ENCODE measurements around the gene ZSWIM4. TPM values are rescaled to one million over a fixed set of nuclear protein-coding genes. Genes with fewer than 3 reads are reported as not detected.

ZSWIM4 gene
- polyA plus RNA-seq, 1 of the 3 experiments (the other 2 are of a cell fraction): 4.7 TPM

- TF ChIP-seq, protein P1, sequence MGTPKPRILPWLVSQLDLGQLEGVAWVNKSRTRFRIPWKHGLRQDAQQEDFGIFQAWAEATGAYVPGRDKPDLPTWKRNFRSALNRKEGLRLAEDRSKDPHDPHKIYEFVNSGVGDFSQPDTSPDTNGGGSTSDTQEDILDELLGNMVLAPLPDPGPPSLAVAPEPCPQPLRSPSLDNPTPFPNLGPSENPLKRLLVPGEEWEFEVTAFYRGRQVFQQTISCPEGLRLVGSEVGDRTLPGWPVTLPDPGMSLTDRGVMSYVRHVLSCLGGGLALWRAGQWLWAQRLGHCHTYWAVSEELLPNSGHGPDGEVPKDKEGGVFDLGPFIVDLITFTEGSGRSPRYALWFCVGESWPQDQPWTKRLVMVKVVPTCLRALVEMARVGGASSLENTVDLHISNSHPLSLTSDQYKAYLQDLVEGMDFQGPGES (IDR thresholded peaks at IDR 0.05; ENCODE audit: low read depth, low read length): no peak
- no peak for TF ChIP-seq RXRA (IDR thresholded peaks at IDR 0.05; ENCODE audit: borderline replicate concordance, low read depth)
Observed at GRCh38 chr19:13797058-13797440, 1.8 kb downstream of the ZSWIM4 start (continued).

DNA sequence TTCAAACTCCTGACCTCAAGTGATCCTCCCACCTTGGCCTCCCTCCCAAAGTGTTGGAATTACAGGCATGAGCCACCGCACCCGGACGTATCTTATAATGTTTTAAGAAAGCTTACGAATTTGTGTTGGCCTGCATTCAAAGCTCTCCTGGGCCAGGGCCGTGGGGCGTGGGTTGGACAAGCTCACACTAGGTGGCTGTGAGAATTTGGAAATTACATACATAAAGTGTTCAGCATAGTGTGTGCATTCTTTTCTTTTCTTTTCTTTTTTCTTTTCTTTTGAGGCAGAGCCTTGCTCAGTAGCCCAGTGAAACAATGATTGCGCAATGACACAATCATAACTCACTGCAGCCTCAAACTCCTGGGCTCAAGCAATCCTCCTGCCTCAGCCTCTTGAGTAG, 2.6 kb downstream of the ZSWIM4 start:
- no peak overlapping the region for H2AFZ ChIP-seq (ENCODE audit: low read depth)
- H3K4me2 ChIP-seq: peak overlapping the region; percentile 89; the same call in 1 of the 2 replicates
- no peak for TF ChIP-seq RFX5 (IDR thresholded peaks at IDR 0.05; ENCODE audit: low read length)
- TF ChIP-seq MXI1 (IDR thresholded peaks at IDR 0.05; ENCODE audit: low read depth, low read length): no peak
- TF ChIP-seq NFIC (IDR thresholded peaks at IDR 0.05; ENCODE audit: borderline replicate concordance): no peak
- no peak for TF ChIP-seq EP300 (IDR thresholded peaks at IDR 0.05; ENCODE audit: borderline replicate concordance in 1 of 2, low read depth in 1 of 2, low read length in 1 of 2)
- TF ChIP-seq, protein P2, sequence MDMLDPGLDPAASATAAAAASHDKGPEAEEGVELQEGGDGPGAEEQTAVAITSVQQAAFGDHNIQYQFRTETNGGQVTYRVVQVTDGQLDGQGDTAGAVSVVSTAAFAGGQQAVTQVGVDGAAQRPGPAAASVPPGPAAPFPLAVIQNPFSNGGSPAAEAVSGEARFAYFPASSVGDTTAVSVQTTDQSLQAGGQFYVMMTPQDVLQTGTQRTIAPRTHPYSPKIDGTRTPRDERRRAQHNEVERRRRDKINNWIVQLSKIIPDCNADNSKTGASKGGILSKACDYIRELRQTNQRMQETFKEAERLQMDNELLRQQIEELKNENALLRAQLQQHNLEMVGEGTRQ (IDR thresholded peaks at IDR 0.05; ENCODE audit: borderline replicate concordance, low read depth, low read length): no peak
- no peak for TF ChIP-seq POLR2AphosphoS5 (IDR thresholded peaks at IDR 0.05; ENCODE audit: low read depth, low read length)
- TF ChIP-seq FOXM1 (IDR thresholded peaks at IDR 0.05; ENCODE audit: low read depth): no peak
- TF ChIP-seq, protein P3, sequence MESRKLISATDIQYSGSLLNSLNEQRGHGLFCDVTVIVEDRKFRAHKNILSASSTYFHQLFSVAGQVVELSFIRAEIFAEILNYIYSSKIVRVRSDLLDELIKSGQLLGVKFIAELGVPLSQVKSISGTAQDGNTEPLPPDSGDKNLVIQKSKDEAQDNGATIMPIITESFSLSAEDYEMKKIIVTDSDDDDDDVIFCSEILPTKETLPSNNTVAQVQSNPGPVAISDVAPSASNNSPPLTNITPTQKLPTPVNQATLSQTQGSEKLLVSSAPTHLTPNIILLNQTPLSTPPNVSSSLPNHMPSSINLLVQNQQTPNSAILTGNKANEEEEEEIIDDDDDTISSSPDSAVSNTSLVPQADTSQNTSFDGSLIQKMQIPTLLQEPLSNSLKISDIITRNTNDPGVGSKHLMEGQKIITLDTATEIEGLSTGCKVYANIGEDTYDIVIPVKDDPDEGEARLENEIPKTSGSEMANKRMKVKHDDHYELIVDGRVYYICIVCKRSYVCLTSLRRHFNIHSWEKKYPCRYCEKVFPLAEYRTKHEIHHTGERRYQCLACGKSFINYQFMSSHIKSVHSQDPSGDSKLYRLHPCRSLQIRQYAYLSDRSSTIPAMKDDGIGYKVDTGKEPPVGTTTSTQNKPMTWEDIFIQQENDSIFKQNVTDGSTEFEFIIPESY (IDR thresholded peaks at IDR 0.05; ENCODE audit: borderline replicate concordance, low read depth): no peak
- no peak for TF ChIP-seq TCF12 (IDR thresholded peaks at IDR 0.05)
- TF ChIP-seq MEF2A (IDR thresholded peaks at IDR 0.05; ENCODE audit: borderline replicate concordance, low read depth): no peak
- TF ChIP-seq RCOR1 (IDR thresholded peaks at IDR 0.05; ENCODE audit: low read length): no peak
- no peak for TF ChIP-seq CHD2 (IDR thresholded peaks at IDR 0.05; ENCODE audit: low read length, partially characterized antibody)
- no peak for TF ChIP-seq RAD21 (IDR thresholded peaks at IDR 0.05; ENCODE audit: low read length)
- no peak overlapping the region for H3K4me3 ChIP-seq (ENCODE audit: low read depth in 2 of 2, low read length in 1 of 2)
- H3K36me3 ChIP-seq (replicated peaks in 1 of 2; ENCODE audit: control insufficient read depth in 1 of 2, insufficient read depth in 2 of 2, low read length in 1 of 2): peaks cover 3 to 8% of the 10 kb centered on the region in 2 experiments
- no peak for DNase-seq
- ChIA-PET CTCF (interaction anchor here (0.9 to 2.6 kb wide), 6 partner anchors 12 to 276 kb away, joined by 3 to 13 read pairs (median 5); no protein-coding TSS in a partner anchor), POLR2A (no interaction called here)
- peak overlapping the region in 1 of 2 experiments; percentile 92; a peak in 1 of 4 replicates for H3K27ac ChIP-seq (ENCODE audit: low read depth in 2 of 2, low read length in 1 of 2)
- H3K27me3 ChIP-seq (ENCODE audit: insufficient read depth): no peaks in the 10 kb centered on the region
- peaks cover 3% of the 10 kb centered on the region; the same call in 1 of the 2 replicates for H4K20me1 ChIP-seq (ENCODE audit: insufficient read depth)
- H3K4me1 ChIP-seq (ENCODE audit: control insufficient read depth in 1 of 2, insufficient read depth in 2 of 2, low read depth in 1 of 2, low read length in 1 of 2): peaks cover 15 to 18% of the 10 kb centered on the region in 2 experiments; a peak in 3 of 4 replicates
- H3K79me2 ChIP-seq (ENCODE audit: insufficient read depth): peaks cover 45% of the 10 kb centered on the region
- no peaks in the 10 kb centered on the region for H3K9me3 ChIP-seq
- 78% methylated on average over 7 of the region's 7 CpGs for WGBS (ENCODE audit: low lambda C conversion rate)
- H3K9me2 ChIP-seq: no peaks in the 10 kb centered on the region
- H3F3A ChIP-seq (replicated peaks; ENCODE audit: insufficient read depth): peaks cover 24% of the 10 kb centered on the region
- no peak overlapping the region for H3K9ac ChIP-seq

Measured in SK-N-SH (cell line).